GM12875 (cell line): Measurements from ENCODE around the gene SRY.
"Not testable (repeated sequence)": the region's sequence is repeated elsewhere in the genome, so short reads cannot be mapped to it uniquely, and the experiment has no call there.

ENCODE experiments used
- H3K4me3 ChIP-seq: one replicate; pipeline ENCODE4 v1.5.1; 2011; ENCODE audit warnings: low read depth, low read length, control low read depth
- TF ChIP-seq, protein P1 (sequence below): IDR thresholded peaks from 2 replicates; pipeline ENCODE4 v1.5.1; 2011; ENCODE audit warnings: low read depth, mild to moderate bottlenecking, control low read depth, inconsistent platforms, low read length, moderate library complexity, borderline replicate concordance; ENCODE audit not compliant: insufficient read depth

SRY gene

DNA sequence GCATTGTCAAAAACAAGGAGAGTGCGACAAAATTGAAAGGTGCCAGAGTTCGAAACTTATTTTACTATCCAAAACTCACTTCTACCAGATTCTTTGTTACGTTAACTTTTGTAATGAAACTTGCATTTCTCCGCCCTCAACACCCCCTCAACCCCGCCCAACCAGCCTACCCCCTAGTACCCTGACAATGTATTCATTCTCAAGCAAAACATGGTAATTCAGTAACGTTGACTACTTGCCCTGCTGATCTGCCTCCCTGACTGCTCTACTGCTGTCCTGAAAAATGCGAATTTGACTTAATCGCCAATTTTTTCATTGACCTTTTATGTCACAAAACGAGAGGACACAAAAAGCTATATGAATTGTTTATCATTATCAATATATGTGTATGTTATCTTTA, at the start of gene SRY:
SRY (minus strand) TSS at position 83 of the 400 bp plus-strand sequence; CDS start at position 4, 79 bp downstream.
- no peak within 1 kb of the TSS for H3K4me3 ChIP-seq
- TF ChIP-seq, protein P1, sequence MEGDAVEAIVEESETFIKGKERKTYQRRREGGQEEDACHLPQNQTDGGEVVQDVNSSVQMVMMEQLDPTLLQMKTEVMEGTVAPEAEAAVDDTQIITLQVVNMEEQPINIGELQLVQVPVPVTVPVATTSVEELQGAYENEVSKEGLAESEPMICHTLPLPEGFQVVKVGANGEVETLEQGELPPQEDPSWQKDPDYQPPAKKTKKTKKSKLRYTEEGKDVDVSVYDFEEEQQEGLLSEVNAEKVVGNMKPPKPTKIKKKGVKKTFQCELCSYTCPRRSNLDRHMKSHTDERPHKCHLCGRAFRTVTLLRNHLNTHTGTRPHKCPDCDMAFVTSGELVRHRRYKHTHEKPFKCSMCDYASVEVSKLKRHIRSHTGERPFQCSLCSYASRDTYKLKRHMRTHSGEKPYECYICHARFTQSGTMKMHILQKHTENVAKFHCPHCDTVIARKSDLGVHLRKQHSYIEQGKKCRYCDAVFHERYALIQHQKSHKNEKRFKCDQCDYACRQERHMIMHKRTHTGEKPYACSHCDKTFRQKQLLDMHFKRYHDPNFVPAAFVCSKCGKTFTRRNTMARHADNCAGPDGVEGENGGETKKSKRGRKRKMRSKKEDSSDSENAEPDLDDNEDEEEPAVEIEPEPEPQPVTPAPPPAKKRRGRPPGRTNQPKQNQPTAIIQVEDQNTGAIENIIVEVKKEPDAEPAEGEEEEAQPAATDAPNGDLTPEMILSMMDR: no peak

DNA sequence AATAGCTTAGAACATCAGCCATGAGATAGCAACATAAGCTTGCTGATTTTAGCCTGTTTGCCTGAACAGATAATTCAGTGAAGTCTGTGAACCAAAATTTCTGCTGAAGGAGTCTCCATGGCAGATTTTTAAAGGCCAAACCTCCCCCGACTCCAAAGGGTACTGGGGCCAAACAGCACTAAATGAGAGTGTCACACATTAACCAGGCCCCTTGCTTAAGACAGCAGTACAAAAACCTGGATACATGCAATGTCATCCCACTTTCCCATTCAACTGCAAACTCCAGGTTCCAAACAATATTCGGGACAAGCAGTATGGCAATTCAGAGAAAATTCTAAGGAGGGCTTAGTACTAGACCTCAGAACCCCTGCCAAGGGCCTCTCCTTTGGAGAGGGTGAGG, 49.6 kb upstream of the SRY start:
- TF ChIP-seq, protein P1: no peak
- no peak overlapping the region for H3K4me3 ChIP-seq

DNA sequence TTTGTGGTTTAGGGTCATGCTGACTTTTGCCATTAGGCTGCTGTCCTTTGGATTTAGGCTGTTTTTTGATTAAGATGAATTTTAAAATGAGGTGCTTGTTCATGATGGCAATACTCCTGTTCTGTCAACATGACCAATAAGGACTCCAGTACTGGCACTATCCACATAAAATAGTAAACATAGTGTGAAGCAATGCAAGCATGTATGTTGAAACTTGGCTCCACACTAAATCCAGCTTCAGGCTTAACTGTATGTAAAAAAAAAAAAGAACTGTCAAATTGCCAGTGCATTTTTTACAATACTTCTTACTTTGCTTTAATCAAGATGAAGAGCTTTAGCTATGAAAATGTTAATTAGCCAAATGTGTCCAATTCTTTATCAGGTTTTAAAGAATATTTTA, 47.7 kb upstream of the SRY start:
- TF ChIP-seq, protein P1: no peak
- no peak overlapping the region for H3K4me3 ChIP-seq

DNA sequence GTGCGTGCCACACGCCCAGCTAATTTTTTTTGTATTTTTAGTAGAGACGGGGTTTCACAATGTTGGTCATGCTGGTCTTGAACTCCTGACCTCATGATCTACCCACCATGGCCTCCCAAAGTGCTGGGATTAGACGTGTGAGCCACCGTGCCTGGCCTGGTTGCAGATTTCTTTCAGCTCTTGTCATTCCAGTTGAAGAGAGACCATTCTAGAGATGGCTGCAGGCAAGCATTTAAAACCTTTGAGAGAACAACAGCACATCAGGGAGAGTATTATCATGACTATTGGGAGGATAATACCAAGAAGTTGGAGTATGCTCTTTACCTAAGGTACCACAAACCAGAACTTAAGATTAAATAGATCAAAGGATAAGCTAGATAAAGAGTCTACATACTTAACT, 41.0 kb upstream of the SRY start:
- no peak overlapping the region for H3K4me3 ChIP-seq
- TF ChIP-seq, protein P1: no peak

DNA sequence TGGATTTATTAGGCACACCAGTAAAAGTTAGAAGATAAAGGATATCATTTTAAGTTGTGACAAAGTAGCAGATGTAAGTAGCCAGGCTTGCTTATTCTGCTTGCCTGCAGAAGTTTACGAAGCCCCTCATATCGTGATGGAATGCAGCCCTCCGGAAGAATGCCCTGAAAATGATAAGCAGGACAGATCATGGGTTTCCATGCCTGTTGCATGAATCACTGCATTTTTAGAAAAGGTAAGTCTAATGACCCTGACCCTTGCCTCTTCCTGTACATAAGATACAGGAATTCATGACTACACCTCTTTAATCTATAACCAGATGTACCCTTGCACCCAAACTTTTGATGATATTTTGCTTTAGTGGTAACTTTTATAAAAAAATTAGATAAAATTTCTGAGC, 37.0 kb upstream of the SRY start:
- no peak overlapping the region for H3K4me3 ChIP-seq

DNA sequence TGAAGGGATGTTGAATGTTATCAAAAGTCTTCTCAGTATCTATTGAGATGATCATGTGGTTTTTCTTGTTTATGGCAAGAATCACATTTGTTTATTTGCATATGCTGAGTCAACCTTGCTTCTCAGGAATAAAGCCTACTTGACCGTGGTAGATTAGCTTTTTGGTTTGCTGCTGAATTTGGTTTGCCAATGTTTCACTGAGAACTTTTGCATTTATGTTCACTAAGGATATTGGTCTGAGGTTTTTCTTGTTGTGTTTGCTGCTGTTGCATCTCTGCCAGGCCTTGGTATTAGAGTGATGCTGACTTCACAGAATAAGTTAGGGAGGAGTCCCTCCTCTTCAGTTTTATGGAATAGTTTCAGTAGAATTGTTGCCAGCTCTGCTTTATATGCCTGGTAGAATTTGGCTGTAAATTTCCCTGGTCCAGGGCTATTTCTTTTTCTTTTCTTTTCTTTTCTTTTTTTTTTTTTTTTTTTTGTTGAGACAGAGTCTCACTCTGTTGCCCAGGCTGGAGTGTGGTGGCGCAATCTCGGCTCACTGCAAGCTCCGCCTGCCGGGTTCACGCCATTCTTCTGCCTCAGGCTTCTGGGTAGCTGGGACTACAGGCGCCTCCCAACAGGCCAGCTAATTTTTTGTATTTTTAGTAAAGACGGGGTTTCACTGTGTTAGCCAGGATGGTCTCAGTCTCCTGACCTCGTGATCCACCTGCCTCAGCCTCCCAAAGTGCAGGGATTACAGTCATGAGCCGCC, 29.8 kb upstream of the SRY start:
- not testable (repeated sequence) for H3K4me3 ChIP-seq

More for the DNA sequence above, 37.0 kb upstream of the SRY start:
- TF ChIP-seq, protein P1: no peak

DNA sequence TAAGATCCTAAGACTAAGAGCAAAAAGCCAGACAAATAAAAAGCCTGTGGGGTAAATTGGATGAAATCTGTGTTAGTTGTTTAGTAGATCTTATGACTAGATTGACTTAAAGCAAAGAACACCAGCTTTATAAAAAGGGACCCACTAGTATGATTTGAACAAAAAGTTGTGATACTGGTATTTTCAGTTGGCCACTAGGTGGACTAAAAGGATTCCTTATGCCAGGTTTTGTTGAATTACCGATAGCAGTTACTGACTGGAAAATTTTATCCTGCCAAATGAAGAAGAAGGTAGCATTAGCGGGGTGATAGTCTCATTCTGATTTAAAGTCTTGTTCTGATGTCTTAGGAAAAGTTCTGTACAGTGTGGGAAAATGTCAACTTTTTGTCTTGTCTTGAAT, 12.8 kb upstream of the SRY start:
- H3K4me3 ChIP-seq: no peak overlapping the region
- TF ChIP-seq, protein P1: no peak

DNA sequence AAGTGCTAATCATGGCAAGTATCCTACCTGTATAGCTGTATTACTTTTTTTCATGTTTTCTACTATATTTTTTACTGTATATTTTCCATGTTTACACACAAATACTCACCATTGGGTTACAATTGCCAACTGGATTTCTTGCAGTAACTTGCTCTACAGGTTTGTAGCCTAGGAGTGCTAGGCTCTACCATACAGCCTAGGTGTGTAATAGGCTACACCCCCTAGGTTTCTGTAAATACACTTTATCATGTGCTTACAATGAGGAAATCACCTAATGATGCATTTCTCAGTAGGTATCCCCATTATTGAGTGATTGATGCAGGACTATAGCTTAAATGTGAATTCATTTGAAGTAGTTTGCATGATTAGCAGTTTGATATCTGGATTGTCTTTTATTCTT, 10.5 kb upstream of the SRY start:
- TF ChIP-seq, protein P1: no peak
- H3K4me3 ChIP-seq: no peak overlapping the region
